ENCODE measurements around the gene UQCRQ. TPM values are rescaled to one million over a fixed set of nuclear protein-coding genes. Genes with fewer than 3 reads are reported as not detected.

UQCRQ gene
- total RNA-seq, 4 donors from 2014 or later, result 59.2 to 235 (median 118) TPM

GRCh38 chr5:132877938-132878337 lies 11.5 kb downstream of the UQCRQ start:
- no peak overlapping the region for H3K27ac ChIP-seq
- intact Hi-C loops (cut with DNase I), result no loop called here
- peak; percentile 18 to 42 for DNase-seq
- 54 to 62% methylated on average over 3 of the region's 3 CpGs for WGBS, 2 donors
- no peaks in the 10 kb centered on the region for H3K27me3 ChIP-seq
- TF ChIP-seq CTCF (IDR thresholded peaks at IDR 0.05) (no peak), POLR2A (IDR thresholded peaks at IDR 0.05) (no peak)
- H3K4me1 ChIP-seq, result peaks cover 0 to 10% of the 10 kb centered on the region in 2 donors
- peaks cover 22 to 29% of the 10 kb centered on the region in 2 donors for H3K36me3 ChIP-seq
- no peak overlapping the region for H3K4me3 ChIP-seq (replicated peaks in 1 of 3)
- no peaks in the 10 kb centered on the region for H3K9me3 ChIP-seq

- H3K4me3 ChIP-seq (replicated peaks in 1 of 3), result no peak overlapping the region
- peaks cover 0 to 1% of the 10 kb centered on the region in 2 donors for H3K4me1 ChIP-seq
- WGBS, 2 donors, result 38 to 43% methylated on average over 2 of the region's 2 CpGs
- peak; percentile 17 to 65 (median 54) for TF ChIP-seq CTCF (IDR thresholded peaks at IDR 0.05)
- no peak for TF ChIP-seq POLR2A (IDR thresholded peaks at IDR 0.05)
- intact Hi-C loops (cut with DNase I), result no loop called here
- peaks cover 49 to 63% of the 10 kb centered on the region in 2 donors for H3K36me3 ChIP-seq
- DNase-seq, result peak; percentile 49 to 50
- H3K27me3 ChIP-seq, result no peaks in the 10 kb centered on the region
- H3K9me3 ChIP-seq, result no peaks in the 10 kb centered on the region
- no peak overlapping the region for H3K27ac ChIP-seq
These were observed 16.9 kb downstream of the UQCRQ start for GRCh38 chr5:132883261-132883834.

DNA sequence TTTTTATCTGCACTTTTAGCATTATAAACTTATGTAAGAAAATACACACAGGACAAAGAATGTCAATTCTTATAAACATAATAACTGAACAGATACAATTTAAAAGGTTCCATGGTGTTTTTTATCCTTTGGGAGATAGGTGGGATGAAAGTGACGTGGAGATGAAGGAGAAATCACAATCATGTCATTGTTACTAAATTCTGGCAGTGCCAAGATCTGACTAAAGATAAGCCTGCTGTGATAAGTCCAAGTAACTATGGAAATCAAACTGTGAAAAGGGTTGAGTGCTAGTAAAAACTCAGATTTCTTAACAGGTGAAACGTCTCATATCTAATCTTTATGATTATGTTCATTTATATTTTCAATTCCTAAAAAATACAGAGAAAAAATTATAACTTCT lies 18.1 kb downstream of the UQCRQ start:
- TF ChIP-seq CTCF (IDR thresholded peaks at IDR 0.05) (no peak), POLR2A (IDR thresholded peaks at IDR 0.05) (no peak)
- WGBS, 2 donors, result 92 to 94% methylated on average over 2 of the region's 2 CpGs
- intact Hi-C loops (cut with DNase I), result no loop called here
- no peaks in the 10 kb centered on the region for H3K9me3 ChIP-seq
- H3K4me3 ChIP-seq (replicated peaks in 1 of 3), result no peak overlapping the region
- H3K27me3 ChIP-seq, result no peaks in the 10 kb centered on the region
- no peak for DNase-seq
- H3K36me3 ChIP-seq, result peaks cover 49 to 73% of the 10 kb centered on the region in 2 donors
- H3K4me1 ChIP-seq, result no peaks in the 10 kb centered on the region
- H3K27ac ChIP-seq, result no peak overlapping the region

GRCh38 chr5:132886064-132886823 lies 19.8 kb downstream of the UQCRQ start:
- intact Hi-C loops (cut with DNase I), result no loop called here
- 95% methylated on average over 11 of the region's 11 CpGs for WGBS, 2 donors
- no peak overlapping the region for H3K4me3 ChIP-seq (replicated peaks in 1 of 3)
- H3K27ac ChIP-seq, result no peak overlapping the region
- no peak for TF ChIP-seq POLR2A (IDR thresholded peaks at IDR 0.05)
- no peak for TF ChIP-seq CTCF (IDR thresholded peaks at IDR 0.05)
- no peaks in the 10 kb centered on the region for H3K4me1 ChIP-seq
- H3K9me3 ChIP-seq, result no peaks in the 10 kb centered on the region
- H3K36me3 ChIP-seq, result peaks cover 47 to 67% of the 10 kb centered on the region in 2 donors
- no peak for DNase-seq
- no peaks in the 10 kb centered on the region for H3K27me3 ChIP-seq

DNA sequence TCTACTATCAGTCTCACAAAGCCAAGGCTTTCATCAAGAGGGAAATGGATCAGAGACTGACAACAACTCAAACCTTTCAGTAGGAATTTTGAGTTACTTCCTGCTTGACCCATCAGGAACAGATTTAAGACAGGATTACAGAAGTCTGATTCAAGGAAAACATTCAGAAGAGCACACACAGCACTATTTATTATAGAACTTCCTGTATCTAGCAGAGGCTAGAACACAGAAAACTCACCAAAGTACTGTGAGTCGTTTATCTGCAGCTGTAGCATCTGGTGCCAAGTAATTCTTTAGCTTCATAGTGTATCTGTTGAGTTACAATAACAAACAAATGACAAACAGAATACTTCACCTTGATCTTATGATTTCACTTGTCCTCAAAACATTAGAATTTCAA lies 20.8 kb downstream of the UQCRQ start:
- peaks cover 45 to 67% of the 10 kb centered on the region in 2 donors for H3K36me3 ChIP-seq
- intact Hi-C loops (cut with DNase I), result no loop called here
- TF ChIP-seq CTCF (IDR thresholded peaks at IDR 0.05) (no peak), POLR2A (IDR thresholded peaks at IDR 0.05) (no peak)

More for the DNA sequence above, 20.8 kb downstream of the UQCRQ start:
- Histone ChIP-seq H3K27me3 (no peaks in the 10 kb centered on the region), H3K9me3 (no peaks in the 10 kb centered on the region), H3K27ac (no peak overlapping the region), H3K4me3 (replicated peaks in 1 of 3) (no peak overlapping the region), H3K4me1 (no peaks in the 10 kb centered on the region)
- 55 to 59% methylated on average over 1 of the region's 1 CpG for WGBS, 2 donors
- DNase-seq, result no peak

Data from thyroid gland (tissue), 4 donors.